Upper lobe of left lung (tissue), 4 donors: ENCODE data around the gene SMAD7.
A peak's percentile ranks its signal among the peaks of the same experiment; 100 is the strongest.

Experiments
- POLR2A ChIP-seq, 4 donors: fragments of 450-650 bp; IDR thresholded peaks; one replicate each; pipeline ENCODE4 v1.5.1; 2016 to 2017; ENCODE audit warnings: antibody characterized with exemption in 4 of 4, mild to moderate bottlenecking in 2 of 4
- TF ChIP-seq, protein P1 (sequence below), 6 experiments: fragments of 450-650 bp in 4 of 6; fragments of 200-600 bp in 2 of 6; sonication (generic) in 2 of 6; IDR thresholded peaks; one replicate each; pipeline ENCODE4 v1.5.1; 2016 to 2019; ENCODE audit warnings: antibody characterized with exemption in 6 of 6

DNA sequence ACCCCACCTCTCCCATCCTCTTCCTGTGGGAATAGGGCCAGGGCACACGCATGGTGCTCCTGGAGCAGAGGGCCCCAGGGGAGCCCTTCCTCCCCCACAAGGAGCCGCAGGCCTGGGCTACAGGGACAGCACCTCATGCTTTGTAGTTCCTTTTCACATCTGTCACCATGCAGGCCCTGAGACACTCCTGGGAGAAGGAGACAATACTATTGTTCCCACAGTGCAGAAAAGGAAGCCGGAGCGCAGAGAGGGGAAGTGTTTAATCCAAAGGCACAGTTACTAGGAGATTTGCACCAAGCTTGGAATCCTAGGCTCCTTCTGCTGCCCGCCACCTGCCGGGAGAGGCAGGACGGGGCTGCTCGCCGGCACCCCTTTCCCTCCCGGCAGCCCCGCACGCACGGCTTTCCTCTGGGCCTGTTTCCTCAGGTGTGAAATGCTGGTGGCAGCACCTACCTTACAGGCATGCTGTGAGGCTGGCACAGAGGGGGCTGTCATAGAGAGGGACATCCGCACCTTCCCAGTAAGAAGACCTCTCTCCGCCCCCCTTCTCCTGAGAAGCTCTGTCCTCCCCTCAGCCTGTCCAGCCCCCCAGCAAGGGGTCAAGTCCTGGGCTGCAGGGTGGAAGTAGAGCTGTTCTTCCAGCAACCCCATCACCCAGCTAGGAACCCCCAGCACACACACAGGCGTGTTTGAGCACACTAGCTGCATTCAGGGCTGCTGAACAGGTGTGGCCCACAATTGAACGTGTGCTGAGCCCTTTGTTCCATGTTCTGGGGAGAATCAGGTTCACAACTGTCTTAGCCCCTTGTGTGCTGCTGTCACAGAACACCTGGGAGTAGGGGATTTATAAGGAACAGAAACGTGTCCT lies 62.6 kb downstream of the SMAD7 start:
- TF ChIP-seq, protein P1, sequence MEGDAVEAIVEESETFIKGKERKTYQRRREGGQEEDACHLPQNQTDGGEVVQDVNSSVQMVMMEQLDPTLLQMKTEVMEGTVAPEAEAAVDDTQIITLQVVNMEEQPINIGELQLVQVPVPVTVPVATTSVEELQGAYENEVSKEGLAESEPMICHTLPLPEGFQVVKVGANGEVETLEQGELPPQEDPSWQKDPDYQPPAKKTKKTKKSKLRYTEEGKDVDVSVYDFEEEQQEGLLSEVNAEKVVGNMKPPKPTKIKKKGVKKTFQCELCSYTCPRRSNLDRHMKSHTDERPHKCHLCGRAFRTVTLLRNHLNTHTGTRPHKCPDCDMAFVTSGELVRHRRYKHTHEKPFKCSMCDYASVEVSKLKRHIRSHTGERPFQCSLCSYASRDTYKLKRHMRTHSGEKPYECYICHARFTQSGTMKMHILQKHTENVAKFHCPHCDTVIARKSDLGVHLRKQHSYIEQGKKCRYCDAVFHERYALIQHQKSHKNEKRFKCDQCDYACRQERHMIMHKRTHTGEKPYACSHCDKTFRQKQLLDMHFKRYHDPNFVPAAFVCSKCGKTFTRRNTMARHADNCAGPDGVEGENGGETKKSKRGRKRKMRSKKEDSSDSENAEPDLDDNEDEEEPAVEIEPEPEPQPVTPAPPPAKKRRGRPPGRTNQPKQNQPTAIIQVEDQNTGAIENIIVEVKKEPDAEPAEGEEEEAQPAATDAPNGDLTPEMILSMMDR (IDR thresholded peaks at IDR 0.05): peak in 1 of 6 experiments; percentile 11
- TF ChIP-seq POLR2A (IDR thresholded peaks at IDR 0.05): no peak
